Karpas-422 (cell line): ENCODE data around the gene CDC16. TPM values are rescaled to one million over a fixed set of nuclear protein-coding genes. Genes with fewer than 3 reads are reported as not detected.
"Not testable (repeated sequence)": the region's sequence is repeated elsewhere in the genome, so short reads cannot be mapped to it uniquely, and the experiment has no call there.

ENCODE experiments used
- DNase-seq: peaks from one replicate; pipeline ENCODE4 v3.0.0-alpha.2; 2015
- H2AFZ ChIP-seq: fragments of 200-600 bp; sonication (generic); 2 replicates; pipeline ENCODE4 v1.6.1; 2014; ENCODE audit warnings: antibody characterized with exemption, low read length, mixed read lengths
- H3K27ac ChIP-seq: fragments of 200-600 bp; sonication (generic); 2 replicates; pipeline ENCODE4 v1.5.1; 2014; ENCODE audit warnings: mild to moderate bottlenecking, low read length, moderate library complexity
- H3K27me3 ChIP-seq: fragments of 200-600 bp; sonication (generic); 2 replicates; pipeline ENCODE4 v1.6.1; 2014; ENCODE audit warnings: low read length, mixed read lengths
- H3K36me3 ChIP-seq: fragments of 200-600 bp; sonication (generic); 2 replicates; pipeline ENCODE4 v1.6.1; 2014; ENCODE audit warnings: low read length, mixed read lengths; ENCODE audit not compliant: insufficient read depth
- H3K4me1 ChIP-seq: fragments of 200-600 bp; sonication (generic); 2 replicates; pipeline ENCODE4 v1.6.1; 2014; ENCODE audit warnings: mild to moderate bottlenecking, low read length, mixed read lengths
- H3K4me2 ChIP-seq: fragments of 200-600 bp; sonication (generic); 2 replicates; pipeline ENCODE4 v1.6.1; 2014; ENCODE audit warnings: low read length, low read depth, mild to moderate bottlenecking; ENCODE audit not compliant: poor library complexity, severe bottlenecking
- H3K4me3 ChIP-seq: fragments of 200-600 bp; sonication (generic); 2 replicates; pipeline ENCODE4 v1.5.1; 2014; ENCODE audit warnings: mild to moderate bottlenecking, antibody characterized with exemption, low read length, mixed read lengths
- H3K79me2 ChIP-seq: fragments of 200-600 bp; sonication (generic); 2 replicates; pipeline ENCODE4 v1.6.1; 2014; ENCODE audit warnings: mild to moderate bottlenecking, low read length, mixed read lengths
- H3K9ac ChIP-seq: fragments of 200-600 bp; sonication (generic); 2 replicates; pipeline ENCODE4 v1.6.0; 2014; ENCODE audit warnings: low read length
- H3K9me2 ChIP-seq: fragments of 200-600 bp; sonication (generic), shearing (Covaris generic); replicated peaks from 2 replicates; pipeline ENCODE4 v1.6.0; 2014; ENCODE audit warnings: mild to moderate bottlenecking, low read length, moderate library complexity; ENCODE audit not compliant: insufficient read depth
- H3K9me3 ChIP-seq: fragments of 300-700, 200-600 bp; sonication (generic); 2 replicates; pipeline ENCODE4 v1.6.1; 2014; ENCODE audit warnings: low read length, mixed read lengths
- H4K20me1 ChIP-seq: fragments of 200-600 bp; sonication (generic); 2 replicates; pipeline ENCODE4 v1.6.1; 2014; ENCODE audit warnings: mild to moderate bottlenecking, antibody characterized with exemption, low read length, low read depth; ENCODE audit not compliant: insufficient read depth
- total RNA-seq: library from RNA; depleted of rRNA; stranded (reverse); fragments of >200 nt; shearing (Covaris generic); gene quantifications from 2 replicates; pipeline ENCODE4 v1.2.3, GENCODE V29; 2014; ENCODE audit warnings: low replicate concordance; rRNA removed

The CDC16 gene
- 41.9 and 57.1 TPM in 2 replicates for total RNA-seq

- H2AFZ ChIP-seq = peak within 1 kb of the TSS; percentile 34
- peak within 1 kb of the TSS; percentile 89 for H3K4me2 ChIP-seq
- peak within 1 kb of the TSS; percentile 40 for H3K27ac ChIP-seq
- H3K36me3 ChIP-seq = peaks cover 26% of the 10 kb centered on the region; the same call in 1 of the 2 replicates
- H3K9ac ChIP-seq = peak within 1 kb of the TSS; percentile 76
- H4K20me1 ChIP-seq = 0 out of 2 replicates have a peak, but pooled peaks cover 7% of the 10 kb centered on the region
- no peaks in the 10 kb centered on the region for H3K9me3 ChIP-seq
- H3K9me2 ChIP-seq = no peaks in the 10 kb centered on the region
- no peaks in the 10 kb centered on the region for H3K27me3 ChIP-seq
- peaks cover 11% of the 10 kb centered on the region for H3K4me1 ChIP-seq
- peak within 1 kb of the TSS; percentile 83 for H3K4me3 ChIP-seq
- peaks cover 20% of the 10 kb centered on the region for H3K79me2 ChIP-seq
- DNase-seq = peak; percentile 96
Observed at GRCh38 chr13:114234645-114235421, at the start of gene CDC16. TSS of gene CDC16 (plus strand) at chr13:114234897. CDS start at chr13:114235085, 188 bp downstream.

- no peaks in the 10 kb centered on the region for H3K9me2 ChIP-seq
- no peaks in the 10 kb centered on the region for H3K79me2 ChIP-seq
- H3K27me3 ChIP-seq = peaks cover 3% of the 10 kb centered on the region; the same call in 1 of the 2 replicates
Observed at GRCh38 chr13:114185182-114185971, 49.3 kb upstream of the CDC16 start.

GRCh38 chr13:114194853-114195252, 39.8 kb upstream of the CDC16 start:
- H3K4me3 ChIP-seq = no peak overlapping the region
- H4K20me1 ChIP-seq = no peaks in the 10 kb centered on the region
- no peak overlapping the region for H2AFZ ChIP-seq
- no peaks in the 10 kb centered on the region for H3K9me3 ChIP-seq
- H3K36me3 ChIP-seq = no peaks in the 10 kb centered on the region
- H3K27me3 ChIP-seq = peaks cover 2% of the 10 kb centered on the region; the same call in 1 of the 2 replicates
- H3K9ac ChIP-seq = no peak overlapping the region
- H3K79me2 ChIP-seq = no peaks in the 10 kb centered on the region
- H3K9me2 ChIP-seq = no peaks in the 10 kb centered on the region
- no peaks in the 10 kb centered on the region for H3K4me1 ChIP-seq
- H3K27ac ChIP-seq = no peak overlapping the region
- no peak overlapping the region for H3K4me2 ChIP-seq
- DNase-seq = no peak

More at GRCh38 chr13:114185182-114185971, 49.3 kb upstream of the CDC16 start:
- no peak overlapping the region for H3K27ac ChIP-seq
- H4K20me1 ChIP-seq = no peaks in the 10 kb centered on the region
- H3K36me3 ChIP-seq = no peaks in the 10 kb centered on the region
- H3K9me3 ChIP-seq = no peaks in the 10 kb centered on the region
- no peak overlapping the region for H3K4me3 ChIP-seq
- no peak overlapping the region for H3K4me2 ChIP-seq
- H3K9ac ChIP-seq = no peak overlapping the region
- H3K4me1 ChIP-seq = no peaks in the 10 kb centered on the region
- DNase-seq = no peak
- H2AFZ ChIP-seq = no peak overlapping the region

GRCh38 chr13:114196629-114197028, 38.1 kb upstream of the CDC16 start:
- no peaks in the 10 kb centered on the region for H3K36me3 ChIP-seq

GRCh38 chr13:114198556-114198955, 36.1 kb upstream of the CDC16 start:
- Histone ChIP-seq H3K4me1 (no peaks in the 10 kb centered on the region), H3K9me2 (no peaks in the 10 kb centered on the region), H4K20me1 (no peaks in the 10 kb centered on the region), H3K36me3 (no peaks in the 10 kb centered on the region), H3K27me3 (no peaks in the 10 kb centered on the region), H3K4me3 (no peak overlapping the region), H3K79me2 (no peaks in the 10 kb centered on the region), H3K9me3 (no peaks in the 10 kb centered on the region), H2AFZ (no peak overlapping the region), H3K27ac (no peak overlapping the region), H3K9ac (no peak overlapping the region), H3K4me2 (no peak overlapping the region)
- no peak for DNase-seq

More at GRCh38 chr13:114196629-114197028, 38.1 kb upstream of the CDC16 start:
- Histone ChIP-seq H3K4me2 (no peak overlapping the region), H4K20me1 (no peaks in the 10 kb centered on the region), H3K4me3 (no peak overlapping the region), H3K9me3 (no peaks in the 10 kb centered on the region), H3K9me2 (no peaks in the 10 kb centered on the region), H3K27ac (no peak overlapping the region), H2AFZ (no peak overlapping the region), H3K9ac (no peak overlapping the region), H3K4me1 (no peaks in the 10 kb centered on the region), H3K79me2 (no peaks in the 10 kb centered on the region), H3K27me3 (no peaks in the 10 kb centered on the region)
- DNase-seq = no peak

GRCh38 chr13:114199526-114199925, 35.2 kb upstream of the CDC16 start:
- H3K4me3 ChIP-seq, H3K79me2 ChIP-seq, H3K4me2 ChIP-seq, H2AFZ ChIP-seq, H3K9me2 ChIP-seq, DNase-seq, H3K9me3 ChIP-seq, H3K4me1 ChIP-seq, H3K9ac ChIP-seq, H4K20me1 ChIP-seq, H3K27ac ChIP-seq, H3K27me3 ChIP-seq, H3K36me3 ChIP-seq: not testable (repeated sequence)

- Histone ChIP-seq H3K27ac (no peak overlapping the region), H2AFZ (no peak overlapping the region), H3K79me2 (no peaks in the 10 kb centered on the region), H4K20me1 (no peaks in the 10 kb centered on the region), H3K4me2 (no peak overlapping the region), H3K4me3 (no peak overlapping the region), H3K9ac (no peak overlapping the region), H3K36me3 (no peaks in the 10 kb centered on the region), H3K27me3 (no peaks in the 10 kb centered on the region), H3K9me2 (no peaks in the 10 kb centered on the region), H3K9me3 (no peaks in the 10 kb centered on the region), H3K4me1 (0 out of 2 replicates have a peak, but pooled peaks cover 2% of the 10 kb centered on the region)
- DNase-seq = no peak
Observed at GRCh38 chr13:114199954-114200353, 34.7 kb upstream of the CDC16 start.

- no peak overlapping the region for H3K4me3 ChIP-seq
- DNase-seq = no peak
Observed at GRCh38 chr13:114200399-114200911, 34.2 kb upstream of the CDC16 start.

More at GRCh38 chr13:114200399-114200911, 34.2 kb upstream of the CDC16 start:
- Histone ChIP-seq H3K36me3 (no peaks in the 10 kb centered on the region), H3K9me2 (no peaks in the 10 kb centered on the region), H3K9ac (no peak overlapping the region), H2AFZ (no peak overlapping the region), H3K79me2 (no peaks in the 10 kb centered on the region), H3K4me1 (0 out of 2 replicates have a peak, but pooled peaks cover 3% of the 10 kb centered on the region), H3K27me3 (no peaks in the 10 kb centered on the region), H4K20me1 (no peaks in the 10 kb centered on the region), H3K9me3 (no peaks in the 10 kb centered on the region), H3K27ac (no peak overlapping the region), H3K4me2 (no peak overlapping the region)
